ENCODE data around the gene SRMS.

SRMS gene

DNA sequence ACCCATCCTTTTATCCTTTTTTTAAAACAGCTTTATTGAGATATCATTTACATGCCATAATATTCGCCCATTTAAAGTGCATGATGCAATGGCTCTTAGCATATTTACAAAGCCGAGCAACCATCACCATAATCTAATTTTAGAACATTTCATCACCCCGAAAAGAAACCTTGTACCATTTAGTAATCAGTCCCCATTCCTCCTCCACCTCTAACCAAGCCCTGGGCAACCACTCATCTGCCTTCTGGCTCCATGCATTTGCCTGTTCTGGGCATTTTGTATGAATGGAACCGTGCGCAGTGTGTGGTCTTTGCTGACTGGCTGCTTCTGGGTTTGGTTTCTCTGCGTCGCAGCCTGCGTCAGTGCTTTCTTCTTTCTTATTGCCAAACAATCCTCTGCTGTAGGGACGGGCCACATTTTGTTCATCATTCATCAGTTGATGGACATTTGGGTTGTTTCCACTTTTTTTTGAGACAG lies 38.4 kb downstream of the SRMS start:
- no peaks in the 10 kb centered on the region for H3K36me3 ChIP-seq (ENCODE audit: control insufficient read depth, insufficient read depth, low read length)
- H3K27ac ChIP-seq (ENCODE audit: low read depth, low read length) = no peak overlapping the region
- H3K4me1 ChIP-seq (ENCODE audit: control insufficient read depth, insufficient read depth, low read length) = no peaks in the 10 kb centered on the region
- H3K4me3 ChIP-seq (ENCODE audit: low read depth, low read length) = no peak overlapping the region
- H3K9me3 ChIP-seq (ENCODE audit: control insufficient read depth, insufficient read depth, low read depth, low read length) = peaks cover 9% of the 10 kb centered on the region; the same call in 1 of the 2 replicates
- H3K9ac ChIP-seq (ENCODE audit: low read length) = no peak overlapping the region
- peaks cover 6% of the 10 kb centered on the region; the same call in 1 of the 2 replicates for H3K27me3 ChIP-seq (ENCODE audit: control insufficient read depth, insufficient read depth, low read length)

DNA sequence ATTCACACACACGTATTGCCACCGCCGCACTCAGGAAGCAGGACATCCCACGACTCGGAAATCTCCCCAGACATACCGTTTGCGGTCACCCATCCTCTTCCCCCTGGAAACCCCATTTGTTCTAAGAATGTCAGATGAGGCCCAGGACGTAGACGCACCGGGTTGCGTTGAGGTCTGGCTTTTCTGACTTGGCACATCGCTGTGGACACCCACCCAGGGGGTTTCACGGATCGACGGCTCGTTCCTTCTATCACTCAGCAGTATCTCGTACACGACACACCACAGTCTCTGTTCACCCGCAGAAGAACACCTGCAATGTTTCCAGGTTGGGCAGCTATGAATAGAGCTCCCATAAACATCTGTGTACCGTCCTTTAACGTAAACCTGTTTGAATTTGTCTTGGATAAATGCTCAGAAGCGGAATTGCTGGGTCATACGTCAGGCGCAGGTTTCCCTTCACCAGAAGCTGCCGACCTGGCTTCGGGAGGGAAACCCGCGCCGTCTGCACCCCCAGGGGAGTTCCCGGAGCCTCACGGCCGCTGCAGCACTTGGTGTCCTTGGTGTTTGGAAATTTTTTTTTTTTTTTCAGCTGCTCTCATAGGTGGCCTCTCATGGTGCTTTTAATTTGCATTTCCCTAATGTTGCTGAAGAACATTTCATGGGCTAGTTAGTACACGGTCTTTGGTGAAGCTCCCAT lies 39.3 kb downstream of the SRMS start:
- Histone ChIP-seq H3K9ac (ENCODE audit: low read length) (no peak overlapping the region), H3K4me3 (ENCODE audit: low read depth, low read length) (no peak overlapping the region), H3K9me3 (ENCODE audit: control insufficient read depth, insufficient read depth, low read depth, low read length) (peaks cover 9% of the 10 kb centered on the region; the same call in 1 of the 2 replicates), H3K27me3 (ENCODE audit: control insufficient read depth, insufficient read depth, low read length) (peaks cover 12% of the 10 kb centered on the region; the same call in 1 of the 2 replicates), H3K4me1 (ENCODE audit: control insufficient read depth, insufficient read depth, low read length) (no peaks in the 10 kb centered on the region), H3K27ac (ENCODE audit: low read depth, low read length) (no peak overlapping the region), H3K36me3 (ENCODE audit: control insufficient read depth, insufficient read depth, low read length) (no peaks in the 10 kb centered on the region)

DNA sequence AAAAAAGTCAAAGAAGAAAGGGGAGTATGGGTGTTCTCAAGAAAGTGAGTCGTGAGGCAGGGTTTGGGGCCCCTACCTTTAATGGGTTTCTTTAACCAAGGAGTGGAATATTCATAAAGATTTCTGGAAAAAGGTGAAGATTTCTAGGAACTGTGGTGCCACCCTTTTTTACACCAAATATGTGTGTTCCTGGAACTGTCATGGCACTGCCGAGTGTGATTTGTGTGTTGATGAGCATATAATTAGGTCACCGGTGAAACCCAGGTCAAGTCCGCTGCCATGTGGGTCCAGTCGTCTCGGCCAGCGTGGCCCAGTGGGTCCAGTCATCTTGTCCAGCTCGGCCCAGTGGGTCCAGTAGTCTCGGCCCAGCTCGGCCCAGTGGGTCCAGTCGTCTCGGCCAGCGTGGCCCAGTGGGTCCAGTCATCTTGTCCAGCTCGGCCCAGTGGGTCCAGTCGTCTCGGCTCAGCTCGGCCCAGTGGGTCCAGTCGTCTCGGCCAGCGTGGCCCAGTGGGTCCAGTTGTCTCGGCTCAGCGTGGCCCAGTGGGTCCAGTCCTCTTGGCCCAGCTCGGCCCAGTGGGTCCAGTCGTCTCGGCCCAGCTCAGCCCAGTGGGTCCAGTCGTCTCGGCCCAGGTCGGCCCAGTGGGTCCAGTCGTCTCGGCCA lies 40.3 kb downstream of the SRMS start:
- H3K27me3 ChIP-seq (ENCODE audit: control insufficient read depth, insufficient read depth, low read length) = peaks cover 20% of the 10 kb centered on the region
- no peak overlapping the region for H3K9ac ChIP-seq (ENCODE audit: low read length)
- H3K9me3 ChIP-seq (ENCODE audit: control insufficient read depth, insufficient read depth, low read depth, low read length) = peaks cover 9% of the 10 kb centered on the region; the same call in 1 of the 2 replicates

DNA sequence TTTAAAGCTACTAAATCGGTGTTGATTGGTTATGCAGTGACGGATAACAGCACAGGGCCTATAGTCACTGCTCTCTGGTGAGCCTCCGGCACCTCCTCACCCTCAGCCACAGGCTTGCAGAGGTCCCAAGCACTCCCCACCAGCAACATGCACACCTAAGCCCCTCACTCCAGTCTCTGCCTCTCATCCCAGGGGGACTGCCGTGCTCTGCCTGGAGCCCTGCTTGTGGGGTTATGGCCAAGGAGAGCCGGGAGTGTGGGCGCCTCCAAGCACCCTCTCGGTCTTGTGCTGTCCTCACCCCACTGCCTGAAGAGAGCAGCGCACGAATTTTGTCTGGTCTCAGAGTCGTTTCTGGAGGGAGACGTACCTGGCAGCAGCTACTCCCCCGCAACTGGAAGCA lies 41.8 kb downstream of the SRMS start:
- peaks cover 9% of the 10 kb centered on the region; the same call in 1 of the 2 replicates for H3K9me3 ChIP-seq (ENCODE audit: control insufficient read depth, insufficient read depth, low read depth, low read length)
- H3K4me1 ChIP-seq (ENCODE audit: control insufficient read depth, insufficient read depth, low read length) = peaks cover 11% of the 10 kb centered on the region
- no peak overlapping the region for H3K4me3 ChIP-seq (ENCODE audit: low read depth, low read length)
- no peaks in the 10 kb centered on the region for H3K36me3 ChIP-seq (ENCODE audit: control insufficient read depth, insufficient read depth, low read length)
- no peak overlapping the region for H3K9ac ChIP-seq (ENCODE audit: low read length)
- peaks cover 26% of the 10 kb centered on the region for H3K27me3 ChIP-seq (ENCODE audit: control insufficient read depth, insufficient read depth, low read length)
- no peak overlapping the region for H3K27ac ChIP-seq (ENCODE audit: low read depth, low read length)

More for the DNA sequence above, 40.3 kb downstream of the SRMS start:
- no peaks in the 10 kb centered on the region for H3K36me3 ChIP-seq (ENCODE audit: control insufficient read depth, insufficient read depth, low read length)
- peaks cover 8% of the 10 kb centered on the region for H3K4me1 ChIP-seq (ENCODE audit: control insufficient read depth, insufficient read depth, low read length)
- H3K27ac ChIP-seq (ENCODE audit: low read depth, low read length) = no peak overlapping the region
- H3K4me3 ChIP-seq (ENCODE audit: low read depth, low read length) = no peak overlapping the region

DNA sequence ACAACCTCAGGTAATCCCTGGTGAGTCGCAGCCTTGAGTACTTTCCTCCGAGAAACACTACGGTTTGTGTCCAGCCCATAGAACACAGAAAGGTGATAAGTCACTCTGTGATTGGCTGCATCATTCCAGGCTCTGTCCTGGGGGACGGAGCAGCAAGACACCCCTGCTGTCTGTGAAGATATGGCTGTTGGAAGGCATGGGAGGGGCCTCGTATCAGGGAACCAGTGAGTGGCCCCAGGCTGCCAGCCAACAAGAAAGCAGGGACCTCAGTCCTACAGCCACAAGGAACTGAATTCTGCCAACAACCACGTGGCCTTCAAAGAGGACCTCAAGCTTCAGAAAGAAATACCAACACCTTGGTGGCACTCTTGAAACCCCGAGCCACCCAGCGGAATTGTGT lies 42.3 kb downstream of the SRMS start:
- no peak overlapping the region for H3K4me3 ChIP-seq (ENCODE audit: low read depth, low read length)
- peaks cover 11% of the 10 kb centered on the region for H3K4me1 ChIP-seq (ENCODE audit: control insufficient read depth, insufficient read depth, low read length)
- H3K9me3 ChIP-seq (ENCODE audit: control insufficient read depth, insufficient read depth, low read depth, low read length) = peaks cover 9% of the 10 kb centered on the region; the same call in 1 of the 2 replicates
- H3K36me3 ChIP-seq (ENCODE audit: control insufficient read depth, insufficient read depth, low read length) = no peaks in the 10 kb centered on the region
- H3K27me3 ChIP-seq (ENCODE audit: control insufficient read depth, insufficient read depth, low read length) = peaks cover 30% of the 10 kb centered on the region
- no peak overlapping the region for H3K9ac ChIP-seq (ENCODE audit: low read length)
- H3K27ac ChIP-seq (ENCODE audit: low read depth, low read length) = no peak overlapping the region

DNA sequence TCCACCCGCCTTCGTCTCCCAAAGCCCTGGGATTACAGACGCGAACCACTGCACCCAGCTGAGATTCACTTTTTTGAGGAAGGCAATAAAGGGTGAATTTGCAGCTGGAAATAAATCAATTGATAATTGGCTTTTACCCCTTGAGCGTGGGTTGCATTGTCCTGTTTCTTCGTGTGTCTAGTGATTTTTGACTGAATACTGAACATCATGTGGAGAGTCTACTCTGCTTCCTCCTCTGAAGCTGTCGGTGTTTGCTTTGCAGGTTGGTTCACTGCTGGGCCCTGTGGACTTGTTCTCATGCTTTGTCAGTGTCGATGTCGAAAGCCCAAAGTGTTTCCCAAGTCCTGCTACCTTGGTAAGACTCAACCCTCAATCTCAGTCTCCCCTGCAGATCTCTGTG lies 42.9 kb downstream of the SRMS start:
- H3K4me3 ChIP-seq (ENCODE audit: low read depth, low read length) = no peak overlapping the region
- H3K9me3 ChIP-seq (ENCODE audit: control insufficient read depth, insufficient read depth, low read depth, low read length) = peaks cover 9% of the 10 kb centered on the region; the same call in 1 of the 2 replicates
- peaks cover 11% of the 10 kb centered on the region for H3K4me1 ChIP-seq (ENCODE audit: control insufficient read depth, insufficient read depth, low read length)
- H3K27ac ChIP-seq (ENCODE audit: low read depth, low read length) = no peak overlapping the region
- H3K27me3 ChIP-seq (ENCODE audit: control insufficient read depth, insufficient read depth, low read length) = peaks cover 37% of the 10 kb centered on the region
- no peaks in the 10 kb centered on the region for H3K36me3 ChIP-seq (ENCODE audit: control insufficient read depth, insufficient read depth, low read length)
- H3K9ac ChIP-seq (ENCODE audit: low read length) = no peak overlapping the region

DNA sequence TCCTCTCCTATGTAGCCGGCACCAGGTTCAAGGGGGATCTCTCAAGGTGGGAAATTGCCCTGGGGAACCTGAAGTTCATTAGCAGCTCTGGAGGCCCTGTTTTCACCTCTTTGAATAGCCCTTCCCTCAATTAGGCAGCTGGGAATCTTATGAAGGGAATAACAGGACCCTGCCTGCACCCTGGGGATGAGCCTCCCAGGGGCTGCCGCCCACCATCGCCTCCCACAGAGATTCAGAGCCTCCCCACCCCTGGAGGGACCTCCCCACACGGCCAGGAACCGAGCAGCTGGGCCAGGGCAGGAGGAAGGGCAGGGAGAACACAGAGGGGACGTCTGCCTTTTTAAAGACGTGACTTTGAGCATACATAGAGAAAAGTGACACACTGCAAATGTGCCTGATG lies 44.0 kb downstream of the SRMS start:
- H3K27ac ChIP-seq (ENCODE audit: low read depth, low read length) = no peak overlapping the region
- H3K9ac ChIP-seq (ENCODE audit: low read length) = no peak overlapping the region
- H3K4me1 ChIP-seq (ENCODE audit: control insufficient read depth, insufficient read depth, low read length) = peaks cover 14% of the 10 kb centered on the region
- H3K27me3 ChIP-seq (ENCODE audit: control insufficient read depth, insufficient read depth, low read length) = peaks cover 43% of the 10 kb centered on the region
- H3K9me3 ChIP-seq (ENCODE audit: control insufficient read depth, insufficient read depth, low read depth, low read length) = peaks cover 9% of the 10 kb centered on the region; the same call in 1 of the 2 replicates
- no peak overlapping the region for H3K4me3 ChIP-seq (ENCODE audit: low read depth, low read length)
- no peaks in the 10 kb centered on the region for H3K36me3 ChIP-seq (ENCODE audit: control insufficient read depth, insufficient read depth, low read length)

DNA sequence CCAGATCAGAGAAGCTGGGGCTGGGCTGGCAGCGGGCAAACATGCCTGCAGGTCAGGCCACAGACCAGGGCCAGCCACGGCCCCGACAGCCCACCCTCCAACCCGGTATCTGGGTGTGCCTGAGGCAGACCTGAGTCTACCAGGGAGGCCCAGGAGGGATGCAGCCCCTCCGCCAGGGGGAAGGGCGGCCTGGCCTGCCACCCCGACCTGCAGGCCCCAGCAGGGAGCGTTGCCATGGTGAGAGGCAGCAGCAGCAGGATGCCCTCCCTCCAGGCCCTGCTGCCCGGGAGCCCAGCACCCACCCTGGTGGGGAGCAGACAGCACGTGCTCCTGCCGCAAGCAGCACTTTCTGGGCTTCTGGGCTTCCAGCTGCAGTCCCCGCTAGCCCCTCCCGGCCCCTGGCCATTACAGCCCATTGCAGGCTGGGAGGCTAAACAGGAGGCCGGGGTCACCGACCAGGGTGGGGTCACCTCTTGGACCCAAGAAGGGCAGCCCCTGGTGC lies 44.8 kb downstream of the SRMS start:
- H3K9ac ChIP-seq (ENCODE audit: low read length) = no peak overlapping the region
- H3K4me3 ChIP-seq (ENCODE audit: low read depth, low read length) = no peak overlapping the region
- peaks cover 5% of the 10 kb centered on the region; the same call in 1 of the 2 replicates for H3K9me3 ChIP-seq (ENCODE audit: control insufficient read depth, insufficient read depth, low read depth, low read length)
- peaks cover 51% of the 10 kb centered on the region for H3K27me3 ChIP-seq (ENCODE audit: control insufficient read depth, insufficient read depth, low read length)
- no peak overlapping the region for H3K27ac ChIP-seq (ENCODE audit: low read depth, low read length)
- H3K36me3 ChIP-seq (ENCODE audit: control insufficient read depth, insufficient read depth, low read length) = no peaks in the 10 kb centered on the region
- peaks cover 20% of the 10 kb centered on the region for H3K4me1 ChIP-seq (ENCODE audit: control insufficient read depth, insufficient read depth, low read length)

DNA sequence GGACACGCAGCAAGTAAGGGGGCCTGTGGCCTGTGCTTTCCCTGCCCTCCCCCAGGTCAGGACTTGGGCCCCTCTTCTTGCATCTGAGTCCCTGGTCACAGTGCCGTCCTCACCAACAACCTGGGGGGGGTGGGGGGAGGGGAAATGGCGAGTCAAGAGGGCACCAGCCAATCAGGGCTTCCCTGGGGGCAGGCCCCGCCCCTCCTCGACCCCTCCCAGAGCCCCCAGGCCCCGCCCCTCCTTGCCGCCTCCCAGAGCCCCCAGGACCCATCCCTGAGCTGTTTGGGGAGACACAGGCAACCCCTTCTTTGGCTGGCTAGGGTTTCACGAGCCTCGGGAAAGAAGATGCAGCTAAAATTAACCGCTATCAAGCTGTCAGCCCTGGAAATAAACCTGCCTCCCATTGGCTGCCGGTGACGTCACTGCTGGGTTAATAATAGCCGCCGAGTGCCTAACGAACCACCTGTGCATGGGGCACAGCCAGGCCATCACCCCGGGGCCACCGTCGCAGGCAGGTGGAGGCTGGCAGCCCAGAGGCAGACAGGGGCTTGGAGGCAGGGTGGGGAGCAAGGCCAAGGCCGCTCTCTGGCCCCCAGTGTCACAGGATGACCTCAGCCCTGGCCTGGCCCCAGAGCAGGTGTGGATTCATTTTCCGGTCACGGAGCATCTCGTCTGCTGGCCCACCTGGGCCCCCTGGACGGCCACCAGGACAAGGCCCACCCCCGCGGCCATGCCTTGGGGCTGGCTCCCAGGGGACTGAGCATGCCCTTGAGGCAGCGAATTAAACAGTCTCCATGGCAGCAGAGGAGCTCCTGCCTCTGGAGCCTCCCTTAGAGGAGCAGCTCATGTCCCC lies 45.5 kb downstream of the SRMS start:
- peak overlapping the region; percentile 51 for H3K4me3 ChIP-seq (ENCODE audit: low read depth, low read length)
- H3K27me3 ChIP-seq (ENCODE audit: control insufficient read depth, insufficient read depth, low read length) = peaks cover 57% of the 10 kb centered on the region
- H3K9ac ChIP-seq (ENCODE audit: low read length) = no peak overlapping the region

DNA sequence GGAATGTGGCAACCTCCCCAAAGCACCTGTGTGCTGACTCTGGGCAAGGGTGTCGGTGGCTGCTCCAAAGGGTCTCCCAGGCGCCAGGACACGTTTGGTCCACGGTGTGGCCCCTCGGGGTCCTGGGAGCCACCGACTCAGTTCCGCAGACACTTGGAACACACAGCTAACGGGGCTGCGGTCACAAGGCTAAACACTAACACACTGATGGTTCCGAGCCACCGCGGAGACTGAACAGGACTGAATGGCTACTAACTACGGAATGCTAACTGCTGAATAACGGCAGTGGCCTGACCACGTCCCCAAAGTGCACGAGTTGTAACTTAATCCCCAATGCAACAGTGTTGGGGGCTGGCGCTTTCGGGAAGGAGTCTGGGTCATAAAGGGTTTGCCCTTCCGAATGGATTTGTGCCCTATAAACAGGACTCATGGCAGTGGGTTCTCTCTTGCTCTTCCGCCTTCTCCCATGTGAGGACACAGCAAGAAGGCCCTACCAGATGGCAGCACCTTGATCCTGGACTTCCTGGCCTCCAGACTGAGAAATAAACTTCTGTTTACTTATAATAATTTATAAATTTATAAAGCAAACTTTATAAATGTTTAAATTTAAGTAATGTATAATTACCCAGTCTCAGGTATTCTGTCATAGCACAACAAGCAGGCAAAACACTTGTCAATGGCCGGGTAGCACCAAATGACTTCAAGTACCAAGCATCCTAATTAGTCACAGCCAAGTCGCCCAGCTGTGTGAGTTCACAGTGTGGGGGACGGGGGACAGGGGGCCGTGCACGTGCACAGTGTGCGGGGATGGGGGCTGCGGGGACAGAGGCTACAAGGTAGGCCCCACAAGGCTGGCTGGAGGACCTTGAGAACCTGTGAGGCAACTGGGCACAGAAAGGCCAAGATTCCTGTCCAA lies 46.4 kb downstream of the SRMS start:
- Histone ChIP-seq H3K36me3 (ENCODE audit: control insufficient read depth, insufficient read depth, low read length) (no peaks in the 10 kb centered on the region), H3K9me3 (ENCODE audit: control insufficient read depth, insufficient read depth, low read depth, low read length) (peaks cover 5% of the 10 kb centered on the region; the same call in 1 of the 2 replicates), H3K27me3 (ENCODE audit: control insufficient read depth, insufficient read depth, low read length) (peaks cover 66% of the 10 kb centered on the region), H3K9ac (ENCODE audit: low read length) (no peak overlapping the region), H3K4me3 (ENCODE audit: low read depth, low read length) (no peak overlapping the region), H3K27ac (ENCODE audit: low read depth, low read length) (no peak overlapping the region), H3K4me1 (ENCODE audit: control insufficient read depth, insufficient read depth, low read length) (peaks cover 33% of the 10 kb centered on the region)

More for the DNA sequence above, 45.5 kb downstream of the SRMS start:
- Histone ChIP-seq H3K9me3 (ENCODE audit: control insufficient read depth, insufficient read depth, low read depth, low read length) (peaks cover 5% of the 10 kb centered on the region; the same call in 1 of the 2 replicates), H3K4me1 (ENCODE audit: control insufficient read depth, insufficient read depth, low read length) (peaks cover 26% of the 10 kb centered on the region), H3K27ac (ENCODE audit: low read depth, low read length) (no peak overlapping the region), H3K36me3 (ENCODE audit: control insufficient read depth, insufficient read depth, low read length) (no peaks in the 10 kb centered on the region)
